Testis (tissue), 3 donors: ENCODE measurements around the gene ARHGDIA. TPM values are rescaled to one million over a fixed set of nuclear protein-coding genes. Genes with fewer than 3 reads are reported as not detected.

Experiments used
- DNase-seq: peaks from one replicate; pipeline ENCODE4 v3.0.0-alpha.2; 2019
- H3K27ac ChIP-seq, 2 donors: fragments of 200-600 bp; sonication (generic); one replicate each; pipeline ENCODE4 v1.5.1; 2019
- H3K27me3 ChIP-seq: fragments of 200-600 bp; sonication (generic); one replicate; pipeline ENCODE4 v1.5.1; 2019
- H3K36me3 ChIP-seq: fragments of 200-600 bp; sonication (generic); one replicate; pipeline ENCODE4 v1.5.1; 2017; ENCODE audit warnings: low read depth; ENCODE audit errors: missing control alignments
- H3K4me1 ChIP-seq: fragments of 200-600 bp; sonication (generic); one replicate; pipeline ENCODE4 v1.5.1; 2019
- H3K4me3 ChIP-seq, 2 donors: fragments of 200-600 bp; sonication (generic); one replicate each; pipeline ENCODE4 v1.5.1; 2017 to 2019
- H3K9me3 ChIP-seq: fragments of 200-600 bp; sonication (generic); one replicate; pipeline ENCODE4 v1.5.1; 2017
- POLR2A ChIP-seq: fragments of 450-650 bp; IDR thresholded peaks from one replicate; pipeline ENCODE4 v1.6.1; 2017; ENCODE audit warnings: antibody characterized with exemption, mild to moderate bottlenecking, moderate library complexity
- WGBS, 2 donors: methylation state at CpG; one replicate each; pipeline ENCODE4 v1.1.5; 2018; 5-methylcytosine and 5-hydroxymethylcytosine counted together
- intact Hi-C: fragments of 100-400 bp; cut with DNase I; formaldehyde crosslinking; loops from one replicate; pipeline ENCODE4 v1.15.1; 2023; ENCODE audit warnings: low total_unique reads
- polyA plus RNA-seq: library from polyadenylated mRNA; stranded (reverse); fragments of 350-450 nt; fragmentation: Illumina TruSeq; extraction: RNeasy Lipid Tissue Mini Kit (QIAGEN cat#74804); gene quantifications from one replicate; pipeline ENCODE4 v1.2.3, GENCODE V29; 2014; ENCODE audit warnings: low read depth, low replicate concordance; ENCODE audit not compliant: insufficient read depth
- total RNA-seq, 2 donors: library from RNA; depleted of rRNA; stranded (reverse); fragments of >200 nt; gene quantifications; one replicate each; pipeline ENCODE4 v1.2.3, GENCODE V29; 2016
- TF ChIP-seq, protein P1 (sequence below), 3 experiments: fragments of 450-650 bp in 2 of 3; fragments of 200-600 bp in 1 of 3; sonication (generic) in 1 of 3; IDR thresholded peaks; one replicate each; pipeline ENCODE4 v1.5.1; 2016 to 2019; ENCODE audit warnings: antibody characterized with exemption in 3 of 3, mild to moderate bottlenecking in 2 of 3, moderate library complexity in 1 of 3

The ARHGDIA gene
- total and polyA plus RNA-seq, 3 donors from 2014 or later: 135 to 201 (median 161) TPM

GRCh38 chr17:81868674-81869220 lies 2.4 kb downstream of the ARHGDIA start:
- no peak for DNase-seq
- 39 to 55% methylated on average over 13 to 30 of the region's 30 CpGs for WGBS, 2 donors
- no peak overlapping the region for H3K4me3 ChIP-seq
- H3K36me3 ChIP-seq: no peaks in the 10 kb centered on the region
- no peaks in the 10 kb centered on the region for H3K27me3 ChIP-seq
- peak overlapping the region; percentile 31 to 99 for H3K27ac ChIP-seq
- H3K9me3 ChIP-seq: no peaks in the 10 kb centered on the region
- TF ChIP-seq, protein P1, sequence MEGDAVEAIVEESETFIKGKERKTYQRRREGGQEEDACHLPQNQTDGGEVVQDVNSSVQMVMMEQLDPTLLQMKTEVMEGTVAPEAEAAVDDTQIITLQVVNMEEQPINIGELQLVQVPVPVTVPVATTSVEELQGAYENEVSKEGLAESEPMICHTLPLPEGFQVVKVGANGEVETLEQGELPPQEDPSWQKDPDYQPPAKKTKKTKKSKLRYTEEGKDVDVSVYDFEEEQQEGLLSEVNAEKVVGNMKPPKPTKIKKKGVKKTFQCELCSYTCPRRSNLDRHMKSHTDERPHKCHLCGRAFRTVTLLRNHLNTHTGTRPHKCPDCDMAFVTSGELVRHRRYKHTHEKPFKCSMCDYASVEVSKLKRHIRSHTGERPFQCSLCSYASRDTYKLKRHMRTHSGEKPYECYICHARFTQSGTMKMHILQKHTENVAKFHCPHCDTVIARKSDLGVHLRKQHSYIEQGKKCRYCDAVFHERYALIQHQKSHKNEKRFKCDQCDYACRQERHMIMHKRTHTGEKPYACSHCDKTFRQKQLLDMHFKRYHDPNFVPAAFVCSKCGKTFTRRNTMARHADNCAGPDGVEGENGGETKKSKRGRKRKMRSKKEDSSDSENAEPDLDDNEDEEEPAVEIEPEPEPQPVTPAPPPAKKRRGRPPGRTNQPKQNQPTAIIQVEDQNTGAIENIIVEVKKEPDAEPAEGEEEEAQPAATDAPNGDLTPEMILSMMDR (IDR thresholded peaks at IDR 0.05): no peak
- no peak for TF ChIP-seq POLR2A
- H3K4me1 ChIP-seq: peaks cover 51% of the 10 kb centered on the region
- intact Hi-C loops: no loop called here

- peaks cover 51% of the 10 kb centered on the region for H3K4me1 ChIP-seq
- intact Hi-C loops: no loop called here
- peak overlapping the region; percentile 31 to 54 for H3K27ac ChIP-seq
- TF ChIP-seq, protein P1 (IDR thresholded peaks at IDR 0.05): no peak
- TF ChIP-seq POLR2A: no peak
- 54 to 66% methylated on average over 13 to 28 of the region's 28 CpGs for WGBS, 2 donors
- no peaks in the 10 kb centered on the region for H3K9me3 ChIP-seq
- no peaks in the 10 kb centered on the region for H3K36me3 ChIP-seq
- H3K4me3 ChIP-seq: no peak overlapping the region
- H3K27me3 ChIP-seq: no peaks in the 10 kb centered on the region
- DNase-seq: no peak
These were observed 3.0 kb downstream of the ARHGDIA start for GRCh38 chr17:81867991-81868673.

DNA sequence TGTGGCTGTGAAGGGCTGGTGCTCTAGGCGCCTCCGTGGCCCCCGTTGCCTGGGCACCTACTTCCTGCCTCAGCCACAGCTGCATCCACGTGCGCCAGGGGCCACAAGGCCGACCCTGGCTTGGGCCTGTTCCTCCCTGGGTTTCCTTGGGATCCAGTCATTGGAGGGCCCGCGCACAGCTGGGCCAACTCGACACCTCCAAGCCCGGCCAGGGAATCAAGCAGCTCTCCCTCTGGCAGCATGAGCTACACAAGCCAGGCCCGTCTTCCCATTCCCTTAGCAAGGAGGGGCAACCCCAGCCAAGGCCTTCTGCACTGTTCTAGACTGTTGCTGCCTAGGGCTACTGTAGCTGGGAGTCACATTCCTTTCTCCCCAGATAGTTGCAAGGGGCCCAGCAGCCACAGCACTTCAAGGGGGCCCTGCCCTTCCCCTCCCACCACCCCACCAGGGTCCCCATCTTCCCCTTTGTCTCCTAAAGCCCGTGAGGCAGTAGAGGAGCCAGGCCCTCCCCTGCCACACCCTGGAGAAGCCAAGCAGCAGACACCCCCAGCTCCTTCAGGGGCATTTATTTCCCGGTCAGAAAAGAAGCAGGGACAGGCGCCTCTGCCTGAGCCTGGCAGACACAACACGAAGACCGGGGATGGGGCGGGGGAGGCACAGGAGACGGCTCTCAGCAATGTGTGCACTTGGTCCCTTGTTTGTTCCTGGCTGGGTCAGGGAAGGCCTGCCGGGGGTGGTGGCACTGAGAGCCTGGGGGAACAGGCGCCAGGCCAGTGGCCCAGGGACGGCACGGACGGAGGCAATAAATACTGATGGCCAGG lies 3.8 kb downstream of the ARHGDIA start:
- no peaks in the 10 kb centered on the region for H3K36me3 ChIP-seq
- WGBS, 2 donors: 47 to 67% methylated on average over 12 to 23 of the region's 23 CpGs
- intact Hi-C loops: no loop called here
- H3K27ac ChIP-seq: peak overlapping the region in 1 of 2 donors; percentile 54
- TF ChIP-seq, protein P1 (IDR thresholded peaks at IDR 0.05): no peak
- TF ChIP-seq POLR2A: no peak
- no peak overlapping the region for H3K4me3 ChIP-seq
- H3K9me3 ChIP-seq: no peaks in the 10 kb centered on the region
- H3K4me1 ChIP-seq: peaks cover 51% of the 10 kb centered on the region
- DNase-seq: peak; percentile 58
- H3K27me3 ChIP-seq: no peaks in the 10 kb centered on the region

- H3K9me3 ChIP-seq: no peaks in the 10 kb centered on the region
- intact Hi-C loops: no loop called here
- H3K27me3 ChIP-seq: no peaks in the 10 kb centered on the region
- H3K36me3 ChIP-seq: no peaks in the 10 kb centered on the region
- no peak for DNase-seq
- H3K27ac ChIP-seq: peak overlapping the region in 1 of 2 donors; percentile 54
- TF ChIP-seq, protein P1 (IDR thresholded peaks at IDR 0.05): no peak
- no peak for TF ChIP-seq POLR2A
- H3K4me3 ChIP-seq: no peak overlapping the region
- peaks cover 55% of the 10 kb centered on the region for H3K4me1 ChIP-seq
- WGBS, 2 donors: 59 to 77% methylated on average over 6 to 18 of the region's 18 CpGs
These were observed 4.5 kb downstream of the ARHGDIA start for GRCh38 chr17:81866440-81867169.
